A673 (cell line): ENCODE data around the gene ZC3H8. TPM values are rescaled to one million over a fixed set of nuclear protein-coding genes. Genes with fewer than 3 reads are reported as not detected.
A peak's percentile ranks its signal among the peaks of the same experiment; 100 is the strongest.

Experiments used
- BruUV-seq: library from RNA; stranded (reverse); fragments of 400-500 nt; replicated peaks from 2 replicates; lab custom pipeline; 2021; lab: Mats Ljungman, UMichigan
- CTCF ChIA-PET: fragments of 300-600 bp; sonication (Branson Sonifier 250); formaldehyde crosslinking; loops from one replicate; lab custom pipeline; 2022; ENCODE audit warnings: antibody characterized with exemption; lab: Charles Lee
- POLR2A ChIA-PET: fragments of 300-600 bp; sonication (Branson Sonifier 250); formaldehyde crosslinking; loops from one replicate; lab custom pipeline; 2022; ENCODE audit warnings: antibody characterized with exemption; ENCODE audit not compliant: low non-redundant PET; lab: Charles Lee
- DNase-seq: peaks from one replicate; pipeline ENCODE4 v3.0.0-alpha.2; 2015; ENCODE audit warnings: low spot score
- H3K27ac ChIP-seq: fragments of 200-600 bp; sonication (generic); 2 replicates; pipeline ENCODE4 v1.5.1; 2016; ENCODE audit warnings: mixed run types, low read depth, mild to moderate bottlenecking, mixed read lengths, antibody characterized with exemption, low read length; ENCODE audit not compliant: poor library complexity, severe bottlenecking
- H3K27me3 ChIP-seq: fragments of 200-600 bp; sonication (generic); replicated peaks from 2 replicates; pipeline ENCODE4 v1.6.1; 2017; ENCODE audit warnings: mixed run types, low read depth, mild to moderate bottlenecking, mixed read lengths, antibody characterized with exemption, low read length; ENCODE audit not compliant: insufficient read depth, poor library complexity
- H3K36me3 ChIP-seq: fragments of 200-600 bp; sonication (generic); 2 replicates; pipeline ENCODE4 v1.6.1; 2016; ENCODE audit warnings: mixed run types, mild to moderate bottlenecking, mixed read lengths, antibody characterized with exemption, low read length; ENCODE audit not compliant: insufficient read depth, poor library complexity, severe bottlenecking
- H3K4me1 ChIP-seq: fragments of 200-600 bp; sonication (generic); 2 replicates; pipeline ENCODE4 v1.6.1; 2017; ENCODE audit warnings: mixed run types, mild to moderate bottlenecking, mixed read lengths, antibody characterized with exemption, low read length; ENCODE audit not compliant: insufficient read depth, poor library complexity, severe bottlenecking
- H3K4me3 ChIP-seq: fragments of 200-600 bp; sonication (generic); 2 replicates; pipeline ENCODE4 v1.5.1; 2016; ENCODE audit warnings: low read depth, mixed run types, mild to moderate bottlenecking, mixed read lengths, low read length; ENCODE audit not compliant: poor library complexity, severe bottlenecking
- H3K9me3 ChIP-seq: fragments of 200-600 bp; sonication (generic); 2 replicates; pipeline ENCODE4 v1.6.1; 2016; ENCODE audit warnings: mixed run types, low read depth, mild to moderate bottlenecking, mixed read lengths, antibody characterized with exemption, low read length; ENCODE audit not compliant: poor library complexity, severe bottlenecking
- EZH2 ChIP-seq: fragments of 200-600 bp; sonication (generic); IDR thresholded peaks from 2 replicates; pipeline ENCODE4 v1.6.1; 2017; ENCODE audit warnings: borderline replicate concordance, low read depth, mild to moderate bottlenecking, mixed read lengths, antibody characterized with exemption, low read length; ENCODE audit not compliant: poor library complexity, severe bottlenecking
- intact Hi-C: fragments of 100-400 bp; cut with micrococcal nuclease; formaldehyde crosslinking; loops from one replicate; pipeline ENCODE4 v1.10.0; 2022; ENCODE audit not compliant: unreplicated experiment
- total RNA-seq: library from RNA; stranded (reverse); gene quantifications from 2 replicates; pipeline ENCODE4 v1.2.3, GENCODE V29; 2021
- TF ChIP-seq, protein P1 (sequence below): fragments of 300-800, 200-600 bp; sonication (generic); conservative IDR thresholded peaks from 2 replicates; pipeline ENCODE4 v1.5.1; 2017; ENCODE audit warnings: low read depth, mild to moderate bottlenecking, antibody characterized with exemption, low read length, moderate library complexity, mixed read lengths

Gene ZC3H8
- total RNA-seq, 1 experiment from 2014 or later: 23.2 TPM

DNA sequence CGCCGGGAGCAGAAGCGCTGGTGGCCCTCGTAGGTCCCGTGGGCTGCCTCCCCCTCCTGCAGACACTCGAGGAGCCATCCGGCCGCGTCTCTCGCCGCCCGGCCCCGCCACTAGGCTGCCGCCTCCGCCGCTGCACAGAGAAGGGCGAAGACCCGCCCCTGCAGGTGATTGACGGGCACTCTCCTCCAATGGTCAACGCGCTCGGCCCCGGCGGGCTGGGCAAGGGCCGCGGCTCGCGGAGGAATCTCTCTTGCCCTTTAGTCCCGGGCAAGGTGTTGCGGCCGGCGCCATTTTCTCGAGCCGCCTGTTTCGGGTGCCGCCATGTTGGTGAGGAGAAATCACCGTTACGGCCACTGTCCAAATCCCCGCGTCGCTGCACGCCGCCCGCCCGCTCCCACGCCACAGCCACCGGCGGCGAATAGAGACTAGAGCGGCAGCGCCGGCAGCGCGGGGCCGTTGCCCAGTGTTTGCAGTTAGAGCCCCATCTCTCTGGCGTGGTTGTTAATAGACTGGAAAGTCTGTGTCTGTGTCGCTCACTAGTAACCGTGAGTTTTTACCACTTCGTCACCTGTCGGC is 20.6 kb upstream of the ZC3H8 start, which contains the start of gene ZC3H6:
Gene ZC3H6, plus strand, starts transcription at position 287 of the 576 bp plus-strand sequence. CDS start 398 bp downstream, outside the sequence.
- BruUV-seq: no TSS peak
- H3K9me3 ChIP-seq: no peaks in the 10 kb centered on the region
- peaks cover 16% of the 10 kb centered on the region for H3K4me1 ChIP-seq
- TF ChIP-seq, protein P1, sequence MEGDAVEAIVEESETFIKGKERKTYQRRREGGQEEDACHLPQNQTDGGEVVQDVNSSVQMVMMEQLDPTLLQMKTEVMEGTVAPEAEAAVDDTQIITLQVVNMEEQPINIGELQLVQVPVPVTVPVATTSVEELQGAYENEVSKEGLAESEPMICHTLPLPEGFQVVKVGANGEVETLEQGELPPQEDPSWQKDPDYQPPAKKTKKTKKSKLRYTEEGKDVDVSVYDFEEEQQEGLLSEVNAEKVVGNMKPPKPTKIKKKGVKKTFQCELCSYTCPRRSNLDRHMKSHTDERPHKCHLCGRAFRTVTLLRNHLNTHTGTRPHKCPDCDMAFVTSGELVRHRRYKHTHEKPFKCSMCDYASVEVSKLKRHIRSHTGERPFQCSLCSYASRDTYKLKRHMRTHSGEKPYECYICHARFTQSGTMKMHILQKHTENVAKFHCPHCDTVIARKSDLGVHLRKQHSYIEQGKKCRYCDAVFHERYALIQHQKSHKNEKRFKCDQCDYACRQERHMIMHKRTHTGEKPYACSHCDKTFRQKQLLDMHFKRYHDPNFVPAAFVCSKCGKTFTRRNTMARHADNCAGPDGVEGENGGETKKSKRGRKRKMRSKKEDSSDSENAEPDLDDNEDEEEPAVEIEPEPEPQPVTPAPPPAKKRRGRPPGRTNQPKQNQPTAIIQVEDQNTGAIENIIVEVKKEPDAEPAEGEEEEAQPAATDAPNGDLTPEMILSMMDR: no peak
- no peak for TF ChIP-seq EZH2
- no peaks in the 10 kb centered on the region for H3K36me3 ChIP-seq
- intact Hi-C loops: loop anchor here (5.0 kb wide), 1 partner anchor 307 kb away; the partner anchor contains the start of gene CHCHD5
- ChIA-PET CTCF (interaction anchor here (0.6 kb wide), 1 partner anchor 16 kb away, joined by 7 read pairs; no protein-coding TSS in a partner anchor), POLR2A (no interaction called here)
- peak; percentile 99 for DNase-seq
- peak within 1 kb of the TSS; percentile 99 for H3K4me3 ChIP-seq
- H3K27me3 ChIP-seq: no peaks in the 10 kb centered on the region
- peak within 1 kb of the TSS; percentile 99 for H3K27ac ChIP-seq

DNA sequence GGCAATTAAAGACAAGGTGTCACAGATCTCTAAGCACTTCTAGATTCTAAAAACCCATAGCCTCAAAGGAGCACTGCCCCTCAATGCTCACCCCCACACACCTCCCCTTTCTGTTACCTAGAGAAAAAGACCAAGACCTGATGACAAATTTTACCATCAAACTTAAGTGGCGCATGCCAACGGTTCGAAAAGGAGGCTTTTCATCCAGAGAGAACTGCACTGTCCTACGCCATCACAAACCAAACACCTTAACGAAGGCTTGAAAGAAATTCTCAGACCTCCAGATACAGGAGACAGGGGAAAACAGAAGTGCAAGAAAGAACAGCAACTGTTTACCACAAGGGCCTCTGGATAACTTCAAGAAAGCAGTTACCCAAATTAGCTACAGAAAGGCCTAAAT is 18.5 kb upstream of the ZC3H8 start:
- BruUV-seq: no TSS peak
- Histone ChIP-seq H3K4me1 (peaks cover 16% of the 10 kb centered on the region), H3K27me3 (no peaks in the 10 kb centered on the region), H3K4me3 (no peak overlapping the region), H3K27ac (no peak overlapping the region), H3K9me3 (no peaks in the 10 kb centered on the region), H3K36me3 (no peaks in the 10 kb centered on the region)
- intact Hi-C loops: no loop called here
- CTCF ChIA-PET: interaction anchor here (0.6 kb wide), 1 partner anchor 310 kb away, joined by 5 read pairs; no protein-coding TSS in a partner anchor
- POLR2A ChIA-PET: no interaction called here
- TF ChIP-seq, protein P1: no peak
- TF ChIP-seq EZH2: no peak
- no peak for DNase-seq

DNA sequence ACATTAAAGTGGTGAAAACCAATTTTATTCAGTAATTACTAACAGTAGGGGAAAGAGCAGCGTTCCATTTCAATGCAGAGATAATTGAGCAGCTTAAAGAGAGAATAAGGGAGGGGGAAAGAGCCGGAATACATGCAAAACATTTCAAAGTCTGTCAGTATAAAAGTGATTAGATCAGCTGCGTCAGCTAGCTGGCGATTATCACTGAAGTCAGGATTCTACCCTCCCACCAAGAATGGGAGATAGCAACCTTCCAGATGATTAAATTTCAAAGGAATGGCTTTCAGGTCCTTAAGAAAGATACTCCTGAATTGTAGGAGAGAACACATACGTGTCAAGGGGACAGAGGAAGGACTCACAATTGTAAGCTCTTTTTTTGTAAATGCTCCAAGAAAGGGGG is 17.8 kb upstream of the ZC3H8 start:
- CTCF ChIA-PET: interaction anchor here (0.6 kb wide), 1 partner anchor 56 kb away, joined by 4 read pairs; no protein-coding TSS in a partner anchor
- DNase-seq: no peak

More for the DNA sequence above, 17.8 kb upstream of the ZC3H8 start:
- Histone ChIP-seq H3K27me3 (no peaks in the 10 kb centered on the region), H3K9me3 (no peaks in the 10 kb centered on the region), H3K4me1 (peaks cover 11% of the 10 kb centered on the region), H3K4me3 (no peak overlapping the region), H3K36me3 (no peaks in the 10 kb centered on the region), H3K27ac (no peak overlapping the region)
- no TSS peak for BruUV-seq
- intact Hi-C loops: no loop called here
- TF ChIP-seq, protein P1: no peak
- no peak for TF ChIP-seq EZH2
- POLR2A ChIA-PET: no interaction called here
